Neural progenitor cell (in vitro differentiated cells): Measurements from ENCODE around the gene MRPS34. TPM values are rescaled to one million over a fixed set of nuclear protein-coding genes. Genes with fewer than 3 reads are reported as not detected.

Experiments used
- DNase-seq: peaks from one replicate; pipeline ENCODE4 v3.0.0-alpha.2; 2016; ENCODE audit warnings: low spot score
- H2AFZ ChIP-seq: fragments of 200-600 bp; sonication (generic); replicated peaks from 2 replicates; pipeline ENCODE4 v1.6.1; 2016; ENCODE audit warnings: antibody characterized with exemption
- H3F3A ChIP-seq: fragments of 200-600 bp; sonication (generic); 2 replicates; pipeline ENCODE4 v1.6.1; 2016; ENCODE audit warnings: antibody characterized with exemption, low read depth
- H3K27ac ChIP-seq: fragments of 200-600 bp; sonication (generic); 2 replicates; pipeline ENCODE4 v1.5.1; 2016; ENCODE audit warnings: mild to moderate bottlenecking
- H3K27me3 ChIP-seq: fragments of 200-600 bp; sonication (generic); 2 replicates; pipeline ENCODE4 v1.6.1; 2016; ENCODE audit warnings: mild to moderate bottlenecking, moderate library complexity
- H3K36me3 ChIP-seq: fragments of 200-600 bp; sonication (generic); 2 replicates; pipeline ENCODE4 v1.5.1; 2016
- H3K4me1 ChIP-seq: fragments of 200-600 bp; sonication (generic); 2 replicates; pipeline ENCODE4 v1.6.1; 2016; ENCODE audit warnings: mixed run types
- H3K4me2 ChIP-seq: fragments of 200-600 bp; sonication (generic); 2 replicates; pipeline ENCODE4 v1.6.1; 2016
- H3K4me3 ChIP-seq: fragments of 200-600 bp; sonication (generic); 2 replicates; pipeline ENCODE4 v1.5.1; 2016
- H3K79me2 ChIP-seq: fragments of 200-600 bp; sonication (generic); 2 replicates; pipeline ENCODE4 v1.6.1; 2016; ENCODE audit warnings: low read depth
- H3K9ac ChIP-seq: fragments of 200-600 bp; sonication (generic); 2 replicates; pipeline ENCODE4 v1.6.1; 2016
- H3K9me3 ChIP-seq: fragments of 200-600 bp; sonication (generic); 2 replicates; pipeline ENCODE4 v1.5.1; 2016; ENCODE audit warnings: low read depth
- H4K20me1 ChIP-seq: fragments of 200-600 bp; sonication (generic); 2 replicates; pipeline ENCODE4 v1.6.1; 2016; ENCODE audit warnings: low read depth
- H3K27ac Mint-ChIP-seq: 3 replicates; pipeline ENCODE4 v1.8.0; 2021; ENCODE audit warnings: mixed read lengths
- H3K27me3 Mint-ChIP-seq: 2 replicates; pipeline ENCODE4 v1.8.0; 2022; ENCODE audit warnings: low read depth, mild to moderate bottlenecking, inconsistent platforms, moderate library complexity, mixed read lengths; ENCODE audit not compliant: insufficient read depth
- H3K36me3 Mint-ChIP-seq: 3 replicates; pipeline ENCODE4 v1.8.0; 2021; ENCODE audit warnings: mixed read lengths
- H3K4me1 Mint-ChIP-seq: 3 replicates; pipeline ENCODE4 v1.8.0; 2021; ENCODE audit warnings: mixed read lengths
- H3K4me3 Mint-ChIP-seq: 3 replicates; pipeline ENCODE4 v1.8.0; 2021; ENCODE audit warnings: mild to moderate bottlenecking, moderate library complexity, mixed read lengths
- H3K9me3 Mint-ChIP-seq: 3 replicates; pipeline ENCODE4 v1.8.0; 2020; ENCODE audit warnings: mixed read lengths
- CTCF ChIP-seq: fragments of 200-600 bp; sonication (generic); IDR thresholded peaks from 2 replicates; pipeline ENCODE4 v1.5.1; 2017; ENCODE audit warnings: antibody characterized with exemption, mild to moderate bottlenecking
- EZH2 ChIP-seq: fragments of 200-600 bp; sonication (generic); IDR thresholded peaks from 2 replicates; pipeline ENCODE4 v1.6.1; 2017; ENCODE audit warnings: antibody characterized with exemption, mild to moderate bottlenecking, moderate library complexity
- EZH2phosphoT487 ChIP-seq: fragments of 200-600 bp; sonication (generic); IDR thresholded peaks from 2 replicates; pipeline ENCODE4 v1.6.1; 2017; ENCODE audit warnings: antibody characterized with exemption
- total RNA-seq: library from RNA; depleted of rRNA; stranded (reverse); fragments of >200 nt; gene quantifications from 2 replicates; pipeline ENCODE4 v1.2.3, GENCODE V29; 2015; ENCODE audit warnings: low replicate concordance

Gene MRPS34
- total RNA-seq, 1 donor from 2014 or later, result 48.4 TPM

GRCh38 chr16:1727651-1728624, 45.0 kb downstream of the MRPS34 start:
- no peak for TF ChIP-seq CTCF
- TF ChIP-seq EZH2, result no peak
- TF ChIP-seq EZH2phosphoT487, result no peak
- Mint-ChIP-seq H3K36me3 (peaks cover 14% of the 10 kb centered on the region), H3K27me3 (no peaks in the 10 kb centered on the region), H3K4me1 (peaks cover 4% of the 10 kb centered on the region), H3K9me3 (no peaks in the 10 kb centered on the region), H3K27ac (no peak overlapping the region), H3K4me3 (no peak overlapping the region)
- H3K27me3 ChIP-seq, result no peaks in the 10 kb centered on the region
- no peaks in the 10 kb centered on the region for H3K36me3 ChIP-seq
- H3K9ac ChIP-seq, result no peak overlapping the region
- no peak overlapping the region for H3K4me3 ChIP-seq
- no peak overlapping the region for H2AFZ ChIP-seq
- H3F3A ChIP-seq, result peaks cover 3% of the 10 kb centered on the region
- H3K79me2 ChIP-seq, result peaks cover 8% of the 10 kb centered on the region
- H3K27ac ChIP-seq, result no peak overlapping the region
- no peak overlapping the region for H3K4me2 ChIP-seq
- no peaks in the 10 kb centered on the region for H3K4me1 ChIP-seq
- H4K20me1 ChIP-seq, result peaks cover 7% of the 10 kb centered on the region
- DNase-seq, result no peak
- no peaks in the 10 kb centered on the region for H3K9me3 ChIP-seq

DNA sequence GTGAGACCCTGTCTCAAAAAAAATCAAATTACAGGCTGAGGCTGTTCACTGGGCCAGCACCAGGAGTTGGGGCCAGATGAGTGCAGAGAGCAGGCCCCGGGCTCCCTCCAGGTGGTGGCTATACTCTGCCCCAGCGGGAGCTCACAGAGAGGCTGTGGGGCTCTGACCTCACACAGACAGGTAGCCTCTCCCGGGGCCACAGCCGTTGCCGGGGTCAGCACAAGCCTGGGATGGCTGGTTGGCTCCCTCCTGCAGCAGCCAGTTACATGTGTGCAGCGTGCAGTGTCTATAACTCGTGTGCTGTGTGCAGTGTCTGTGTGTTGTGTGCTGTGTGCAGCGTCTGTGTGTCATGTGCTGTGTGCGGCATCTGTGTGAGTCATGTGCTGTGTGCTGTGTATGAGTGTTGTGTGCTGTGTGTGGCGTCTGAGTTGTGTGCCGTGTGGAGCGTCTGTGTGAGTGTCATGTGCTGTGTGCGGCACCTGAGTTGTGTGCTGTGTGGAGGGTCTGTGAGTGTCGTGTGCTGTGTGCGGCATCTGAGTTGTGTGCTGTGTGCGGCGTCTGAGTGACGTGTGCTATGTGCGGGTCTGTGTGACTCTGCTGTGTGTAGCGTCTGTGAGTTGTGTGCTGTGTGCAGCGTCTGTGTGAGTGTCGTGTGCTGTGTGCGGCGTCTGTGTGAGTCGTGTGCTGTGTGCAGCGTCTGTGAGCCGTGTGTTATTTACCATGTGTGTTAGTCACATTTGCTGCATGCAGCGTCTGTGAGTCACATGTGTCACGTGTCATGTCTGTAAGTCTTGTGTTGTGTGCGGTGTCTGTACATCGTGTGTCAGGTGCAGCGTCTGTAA, 46.1 kb downstream of the MRPS34 start:
- Mint-ChIP-seq H3K4me3 (no peak overlapping the region), H3K27me3 (no peaks in the 10 kb centered on the region), H3K9me3 (no peaks in the 10 kb centered on the region), H3K4me1 (peaks cover 7% of the 10 kb centered on the region), H3K27ac (peak overlapping the region; percentile 34), H3K36me3 (peaks cover 13% of the 10 kb centered on the region)
- H3K27me3 ChIP-seq, result no peaks in the 10 kb centered on the region
- no peaks in the 10 kb centered on the region for H3K36me3 ChIP-seq
- H3K9me3 ChIP-seq, result no peaks in the 10 kb centered on the region
- H3K79me2 ChIP-seq, result peaks cover 8% of the 10 kb centered on the region
- no peak overlapping the region for H3K4me3 ChIP-seq
- H2AFZ ChIP-seq, result no peak overlapping the region
- no peak overlapping the region for H3K4me2 ChIP-seq
- peaks cover 3% of the 10 kb centered on the region for H3F3A ChIP-seq
- TF ChIP-seq EZH2phosphoT487 (no peak), EZH2 (no peak), CTCF (no peak)
- H3K4me1 ChIP-seq, result no peaks in the 10 kb centered on the region
- H4K20me1 ChIP-seq, result peaks cover 8% of the 10 kb centered on the region
- H3K27ac ChIP-seq, result no peak overlapping the region
- H3K9ac ChIP-seq, result no peak overlapping the region
- DNase-seq, result no peak

- Histone ChIP-seq H3F3A (peaks cover 3% of the 10 kb centered on the region), H3K36me3 (no peaks in the 10 kb centered on the region), H3K79me2 (peaks cover 8% of the 10 kb centered on the region), H2AFZ (no peak overlapping the region), H3K9me3 (no peaks in the 10 kb centered on the region), H3K27ac (no peak overlapping the region), H3K4me3 (no peak overlapping the region), H3K4me2 (no peak overlapping the region), H3K27me3 (no peaks in the 10 kb centered on the region), H3K4me1 (no peaks in the 10 kb centered on the region), H3K9ac (no peak overlapping the region), H4K20me1 (peaks cover 8% of the 10 kb centered on the region)
- Mint-ChIP-seq H3K4me1 (peaks cover 7% of the 10 kb centered on the region), H3K9me3 (no peaks in the 10 kb centered on the region), H3K27me3 (peaks cover 2% of the 10 kb centered on the region), H3K36me3 (peaks cover 12% of the 10 kb centered on the region), H3K4me3 (no peak overlapping the region), H3K27ac (no peak overlapping the region)
- no peak for TF ChIP-seq CTCF
- TF ChIP-seq EZH2phosphoT487, result no peak
- no peak for TF ChIP-seq EZH2
- no peak for DNase-seq
Observed at GRCh38 chr16:1724491-1724890, 48.4 kb downstream of the MRPS34 start.
